Nephron progenitor cell (in vitro differentiated cells): ENCODE measurements around the gene DAAM2.
A peak's percentile ranks its signal among the peaks of the same experiment; 100 is the strongest.

Experiments used
- DNase-seq: peaks from one replicate; pipeline ENCODE4 v3.0.0; 2021
- H3K27ac Mint-ChIP-seq: 2 replicates; pipeline ENCODE4 v1.8.0; 2021; ENCODE audit warnings: mild to moderate bottlenecking, moderate library complexity, mixed read lengths
- H3K27me3 Mint-ChIP-seq: 2 replicates; pipeline ENCODE4 v1.8.0; 2021; ENCODE audit warnings: mild to moderate bottlenecking, low read depth, mixed read lengths; ENCODE audit not compliant: poor library complexity
- H3K36me3 Mint-ChIP-seq: 2 replicates; pipeline ENCODE4 v1.8.0; 2021; ENCODE audit warnings: low read depth, mixed read lengths
- H3K4me1 Mint-ChIP-seq: 2 replicates; pipeline ENCODE4 v1.8.0; 2021; ENCODE audit warnings: mixed read lengths
- H3K4me3 Mint-ChIP-seq: 2 replicates; pipeline ENCODE4 v1.8.0; 2021; ENCODE audit warnings: mild to moderate bottlenecking, moderate library complexity, mixed read lengths
- H3K9me3 Mint-ChIP-seq: 2 replicates; pipeline ENCODE4 v1.8.0; 2021; ENCODE audit warnings: mild to moderate bottlenecking, moderate library complexity, mixed read lengths
- CTCF ChIP-seq: fragments of 200-600 bp; sonication (generic); IDR thresholded peaks from 2 replicates; pipeline ENCODE4 v1.5.0; 2021; ENCODE audit warnings: antibody characterized with exemption

DAAM2 gene

GRCh38 chr6:39839445-39839844 is 47.3 kb downstream of the DAAM2 start:
- no peak for DNase-seq
- Mint-ChIP-seq H3K4me3 (no peak overlapping the region), H3K36me3 (no peaks in the 10 kb centered on the region), H3K4me1 (peaks cover 70% of the 10 kb centered on the region), H3K27me3 (peaks cover 4% of the 10 kb centered on the region), H3K27ac (no peak overlapping the region), H3K9me3 (no peaks in the 10 kb centered on the region)
- TF ChIP-seq CTCF, result no peak

DNA sequence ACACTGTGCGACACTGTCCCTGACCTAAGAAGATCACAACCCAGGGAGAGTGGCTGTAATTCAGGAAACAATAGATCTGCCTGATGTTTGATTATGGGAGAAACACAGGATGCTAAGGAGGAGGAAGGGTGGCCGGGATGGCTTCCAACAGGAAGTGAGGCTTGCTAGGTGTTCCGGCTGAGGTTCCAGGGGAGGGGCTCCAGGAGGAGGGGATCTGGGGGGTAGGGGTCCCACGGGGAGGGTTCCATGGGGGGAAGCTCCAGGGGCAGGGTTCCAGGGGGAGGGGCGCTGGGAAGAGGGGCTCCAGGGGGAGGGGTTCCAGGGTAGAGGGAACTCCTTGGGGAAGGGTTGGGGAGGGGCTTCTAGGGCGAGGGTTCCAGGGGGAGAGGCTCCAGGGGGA is 48.6 kb downstream of the DAAM2 start:
- Mint-ChIP-seq H3K4me3 (no peak overlapping the region), H3K27me3 (peaks cover 4% of the 10 kb centered on the region), H3K36me3 (no peaks in the 10 kb centered on the region), H3K9me3 (no peaks in the 10 kb centered on the region), H3K27ac (no peak overlapping the region), H3K4me1 (peaks cover 59% of the 10 kb centered on the region)
- no peak for TF ChIP-seq CTCF
- no peak for DNase-seq

- no peak for DNase-seq
- H3K27ac Mint-ChIP-seq, result peak overlapping the region; percentile 95
- peak overlapping the region; percentile 45 for H3K4me3 Mint-ChIP-seq
These were observed 49.1 kb downstream of the DAAM2 start for GRCh38 chr6:39841291-39841690.

DNA sequence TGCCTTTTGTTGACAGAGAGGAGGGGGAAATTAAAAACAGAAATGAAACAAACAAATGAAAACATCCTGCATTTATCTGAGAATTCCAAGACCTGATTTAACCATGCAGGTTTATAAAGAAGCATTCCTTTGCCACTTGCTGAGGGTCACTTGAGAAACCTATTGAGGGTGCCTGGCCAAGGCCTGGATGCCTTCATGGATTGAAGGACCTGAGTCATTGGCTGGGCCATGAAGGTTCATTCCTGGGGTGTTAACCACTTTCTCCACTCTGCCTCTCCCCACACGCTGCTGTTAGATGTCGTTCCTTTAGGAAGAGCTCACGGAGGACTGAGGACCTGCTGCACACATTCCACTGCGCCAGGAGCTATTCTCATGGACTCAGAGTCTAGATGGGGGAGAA is 49.7 kb downstream of the DAAM2 start:
- Mint-ChIP-seq H3K27ac (peak overlapping the region; percentile 95), H3K4me1 (peaks cover 48% of the 10 kb centered on the region), H3K36me3 (no peaks in the 10 kb centered on the region), H3K27me3 (peaks cover 4% of the 10 kb centered on the region), H3K9me3 (no peaks in the 10 kb centered on the region), H3K4me3 (no peak overlapping the region)
- DNase-seq, result no peak
- TF ChIP-seq CTCF, result no peak

More at GRCh38 chr6:39841291-39841690, 49.1 kb downstream of the DAAM2 start:
- H3K4me1 Mint-ChIP-seq, result peaks cover 54% of the 10 kb centered on the region
- peaks cover 4% of the 10 kb centered on the region for H3K27me3 Mint-ChIP-seq
- H3K36me3 Mint-ChIP-seq, result no peaks in the 10 kb centered on the region
- no peaks in the 10 kb centered on the region for H3K9me3 Mint-ChIP-seq
- no peak for TF ChIP-seq CTCF

GRCh38 chr6:39843305-39844020 is 51.3 kb downstream of the DAAM2 start:
- TF ChIP-seq CTCF, result no peak
- H3K4me3 Mint-ChIP-seq, result no peak overlapping the region
- peaks cover 4% of the 10 kb centered on the region for H3K27me3 Mint-ChIP-seq
- H3K27ac Mint-ChIP-seq, result no peak overlapping the region
- DNase-seq, result no peak
- no peaks in the 10 kb centered on the region for H3K9me3 Mint-ChIP-seq
- H3K36me3 Mint-ChIP-seq, result no peaks in the 10 kb centered on the region
- peaks cover 44% of the 10 kb centered on the region for H3K4me1 Mint-ChIP-seq

DNA sequence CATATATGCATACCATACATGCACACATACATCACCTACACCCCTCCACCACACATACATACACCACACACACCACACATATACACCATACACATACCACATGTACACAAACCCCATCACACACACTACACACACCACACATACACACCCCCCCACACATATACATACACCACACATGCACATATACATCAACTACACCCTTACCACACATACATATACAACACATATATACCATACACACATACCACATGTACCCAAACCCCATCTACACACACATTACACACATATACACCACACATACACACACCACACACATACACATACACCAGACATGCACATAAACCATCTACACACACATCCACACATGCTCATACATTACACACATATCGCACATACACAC is 52.7 kb downstream of the DAAM2 start:
- Mint-ChIP-seq H3K4me1 (peaks cover 35% of the 10 kb centered on the region), H3K27ac (no peak overlapping the region), H3K36me3 (no peaks in the 10 kb centered on the region), H3K4me3 (no peak overlapping the region), H3K9me3 (no peaks in the 10 kb centered on the region), H3K27me3 (peaks cover 4% of the 10 kb centered on the region)
- DNase-seq, result no peak
- no peak for TF ChIP-seq CTCF
